Activated CD4-positive, alpha-beta memory T cell treated with anti-CD3 and anti-CD28 coated beads, Interleukin-2, amount 10 ng/mL, durations not matched to agents 7 days and 5 days (primary cell): ENCODE results near the gene CEP162. TPM values are rescaled to one million over a fixed set of nuclear protein-coding genes. Genes with fewer than 3 reads are reported as not detected.
"Not testable (repeated sequence)": the region's sequence is repeated elsewhere in the genome, so short reads cannot be mapped to it uniquely, and the experiment has no call there.

Source experiments
- CTCF ChIA-PET: fragments of 350-600 bp; sonication (Branson Sonifier 250); formaldehyde crosslinking; loops from one replicate; lab custom pipeline; 2021; ENCODE audit warnings: antibody characterized with exemption, inconsistent platforms; lab: Charles Lee
- POLR2A ChIA-PET: fragments of 350-600 bp; sonication (Branson Sonifier 250); formaldehyde crosslinking; loops from one replicate; lab custom pipeline; 2021; ENCODE audit warnings: antibody characterized with exemption; lab: Charles Lee
- DNase-seq: peaks from one replicate; pipeline ENCODE4 v3.0.0-alpha.2; 2020
- H3K27ac Mint-ChIP-seq: one replicate; pipeline ENCODE4 v1.8.0; 2021; ENCODE audit warnings: mild to moderate bottlenecking, mixed read lengths
- H3K27me3 Mint-ChIP-seq: one replicate; pipeline ENCODE4 v1.8.0; 2021; ENCODE audit warnings: mixed read lengths
- H3K36me3 Mint-ChIP-seq: one replicate; pipeline ENCODE4 v1.8.0; 2021; ENCODE audit warnings: low read depth, mixed read lengths
- H3K4me1 Mint-ChIP-seq: one replicate; pipeline ENCODE4 v1.8.0; 2021; ENCODE audit warnings: mixed read lengths
- H3K4me3 Mint-ChIP-seq: one replicate; pipeline ENCODE4 v1.8.0; 2021; ENCODE audit warnings: mild to moderate bottlenecking, mixed read lengths
- H3K9me3 Mint-ChIP-seq: one replicate; pipeline ENCODE4 v1.8.0; 2021; ENCODE audit warnings: mixed read lengths
- total RNA-seq, 2 experiments: library from RNA; stranded (reverse); gene quantifications; one replicate each; pipeline ENCODE4 v1.2.3, GENCODE V29; 2021

The CEP162 gene
- total RNA-seq, 2 experiments from 2014 or later: 8.1 to 9.6 TPM

GRCh38 chr6:84220809-84221409 lies 6.5 kb downstream of the CEP162 start:
- Mint-ChIP-seq H3K27me3 (no peaks in the 10 kb centered on the region), H3K9me3 (no peaks in the 10 kb centered on the region), H3K27ac (no peak overlapping the region), H3K4me3 (no peak overlapping the region), H3K4me1 (peaks cover 8% of the 10 kb centered on the region), H3K36me3 (no peaks in the 10 kb centered on the region)
- DNase-seq: no peak
- POLR2A ChIA-PET: no interaction called here
- CTCF ChIA-PET: interaction anchor here (0.7 to 2.5 kb wide), 6 partner anchors 12 to 606 kb away, joined by 3 to 10 read pairs (median 4); no protein-coding TSS in a partner anchor

DNA sequence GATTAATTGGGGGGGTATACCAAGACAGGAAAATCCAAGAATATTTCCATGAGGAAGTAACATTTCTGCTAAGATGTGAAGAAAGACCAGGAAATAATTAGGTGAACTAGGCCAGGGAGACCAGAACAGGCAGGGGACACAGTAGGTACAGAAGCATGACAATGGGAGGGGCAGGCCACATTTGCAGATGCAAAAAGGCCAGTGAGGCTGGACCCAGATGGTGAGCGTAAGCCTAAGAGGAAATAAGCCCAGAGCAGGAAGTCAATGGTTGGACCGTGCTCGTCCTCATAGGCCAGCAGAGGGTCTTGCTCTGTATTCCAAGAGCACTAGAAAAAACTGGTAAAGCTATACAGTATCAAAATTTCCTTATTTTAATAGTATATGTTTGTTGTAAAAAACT lies 9.4 kb downstream of the CEP162 start:
- Mint-ChIP-seq H3K4me1 (peaks cover 5% of the 10 kb centered on the region), H3K9me3 (no peaks in the 10 kb centered on the region), H3K27me3 (no peaks in the 10 kb centered on the region), H3K4me3 (no peak overlapping the region), H3K36me3 (no peaks in the 10 kb centered on the region), H3K27ac (no peak overlapping the region)
- POLR2A ChIA-PET: no interaction called here
- no peak for DNase-seq
- CTCF ChIA-PET: interaction anchor here (1.6 kb wide), 1 partner anchor 9 kb away, joined by 6 read pairs; the partner anchor contains the start of gene CEP162

DNA sequence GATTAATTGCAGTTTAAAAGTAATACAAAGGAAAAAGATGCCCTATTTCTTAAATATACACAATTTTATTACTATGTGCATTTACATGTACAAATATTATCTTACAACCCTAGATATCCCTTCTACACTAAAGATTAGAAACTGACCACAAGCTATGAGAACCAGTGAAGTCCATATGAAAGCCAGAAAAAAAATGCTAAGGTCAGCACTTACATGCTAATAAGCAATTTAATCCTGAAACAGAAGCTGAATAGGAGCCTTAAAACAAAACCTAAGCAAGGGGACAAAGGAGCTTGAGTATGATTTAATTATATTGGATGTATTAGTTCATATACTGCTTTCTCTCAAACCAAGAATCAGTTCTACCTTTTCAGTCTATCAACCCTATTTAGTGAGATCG lies 14.2 kb downstream of the CEP162 start:
- POLR2A ChIA-PET: no interaction called here
- CTCF ChIA-PET: interaction anchor here (1.7 kb wide), 1 partner anchor 11 kb away, joined by 5 read pairs; no protein-coding TSS in a partner anchor
- H3K4me3 Mint-ChIP-seq: no peak overlapping the region
- H3K4me1 Mint-ChIP-seq: no peaks in the 10 kb centered on the region
- no peak overlapping the region for H3K27ac Mint-ChIP-seq
- DNase-seq: no peak
- H3K27me3 Mint-ChIP-seq: no peaks in the 10 kb centered on the region
- H3K9me3 Mint-ChIP-seq: no peaks in the 10 kb centered on the region
- peaks cover 7% of the 10 kb centered on the region for H3K36me3 Mint-ChIP-seq

DNA sequence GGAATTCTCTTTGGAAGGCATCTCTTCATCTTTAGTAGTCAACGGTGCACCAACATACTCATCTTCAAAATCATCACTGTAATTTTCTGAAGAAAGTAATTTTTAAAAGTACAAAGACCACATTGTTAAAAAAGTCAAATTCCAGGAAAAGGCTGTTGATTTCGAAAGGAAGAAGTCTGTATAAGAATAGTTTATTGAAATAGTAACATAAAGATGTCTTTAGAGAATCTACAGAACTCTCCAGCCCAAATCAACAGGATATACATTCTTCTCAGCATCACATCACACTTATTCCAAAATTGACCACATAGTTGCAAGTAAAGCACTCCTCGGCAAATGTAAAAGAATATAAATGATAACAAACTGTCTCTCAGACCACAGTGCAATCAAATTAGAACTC lies 23.4 kb downstream of the CEP162 start:
- POLR2A ChIA-PET: no interaction called here
- Mint-ChIP-seq H3K27ac (no peak overlapping the region), H3K4me3 (no peak overlapping the region), H3K9me3 (no peaks in the 10 kb centered on the region), H3K27me3 (no peaks in the 10 kb centered on the region), H3K36me3 (peaks cover 33% of the 10 kb centered on the region), H3K4me1 (no peaks in the 10 kb centered on the region)
- no peak for DNase-seq
- CTCF ChIA-PET: interaction anchor here (1.3 kb wide), 1 partner anchor 24 kb away, joined by 3 read pairs; the partner anchor contains the start of gene CEP162

DNA sequence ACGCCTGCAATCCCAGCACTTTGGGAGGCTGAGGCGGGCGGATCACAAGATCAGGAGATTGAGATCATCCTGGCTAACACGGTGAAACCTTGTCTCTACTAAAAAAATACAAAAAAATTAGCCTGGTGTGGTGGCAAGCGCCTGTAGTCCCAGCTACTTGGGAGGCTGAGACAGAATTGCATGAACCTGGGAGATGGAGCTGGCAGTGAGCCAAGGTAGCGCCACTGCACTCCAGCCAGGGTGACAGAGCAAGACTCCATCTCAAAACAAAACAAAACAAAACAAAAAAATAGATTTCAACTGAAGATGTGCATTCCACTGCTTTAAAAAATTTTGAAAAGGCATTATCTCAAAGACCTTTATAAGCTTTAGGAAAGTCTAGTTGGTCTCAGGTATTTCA lies 27.5 kb downstream of the CEP162 start:
- H3K4me3 Mint-ChIP-seq, H3K4me1 Mint-ChIP-seq, H3K27me3 Mint-ChIP-seq, H3K9me3 Mint-ChIP-seq, H3K27ac Mint-ChIP-seq, POLR2A ChIA-PET, DNase-seq: not testable (repeated sequence)
- CTCF ChIA-PET: interaction anchor here (1.1 kb wide), 1 partner anchor 28 kb away, joined by 3 read pairs; the partner anchor contains the start of gene CEP162
- H3K36me3 Mint-ChIP-seq: peaks cover 35% of the 10 kb centered on the region

- CTCF ChIA-PET: interaction anchor here (1.5 kb wide), 1 partner anchor 30 kb away, joined by 5 read pairs; the partner anchor contains the start of gene CEP162
- Mint-ChIP-seq H3K4me1 (no peaks in the 10 kb centered on the region), H3K27me3 (no peaks in the 10 kb centered on the region), H3K4me3 (no peak overlapping the region), H3K36me3 (peaks cover 35% of the 10 kb centered on the region), H3K27ac (no peak overlapping the region), H3K9me3 (no peaks in the 10 kb centered on the region)
- DNase-seq: no peak
- POLR2A ChIA-PET: no interaction called here
These were observed 29.7 kb downstream of the CEP162 start for GRCh38 chr6:84197708-84198107.

GRCh38 chr6:84193114-84193708 lies 34.2 kb downstream of the CEP162 start:
- no peak overlapping the region for H3K4me3 Mint-ChIP-seq
- peaks cover 57% of the 10 kb centered on the region for H3K36me3 Mint-ChIP-seq
- no peaks in the 10 kb centered on the region for H3K9me3 Mint-ChIP-seq
- no peak for DNase-seq
- H3K4me1 Mint-ChIP-seq: no peaks in the 10 kb centered on the region
- ChIA-PET CTCF (no interaction called here), POLR2A (no interaction called here)
- H3K27me3 Mint-ChIP-seq: no peaks in the 10 kb centered on the region
- no peak overlapping the region for H3K27ac Mint-ChIP-seq

DNA sequence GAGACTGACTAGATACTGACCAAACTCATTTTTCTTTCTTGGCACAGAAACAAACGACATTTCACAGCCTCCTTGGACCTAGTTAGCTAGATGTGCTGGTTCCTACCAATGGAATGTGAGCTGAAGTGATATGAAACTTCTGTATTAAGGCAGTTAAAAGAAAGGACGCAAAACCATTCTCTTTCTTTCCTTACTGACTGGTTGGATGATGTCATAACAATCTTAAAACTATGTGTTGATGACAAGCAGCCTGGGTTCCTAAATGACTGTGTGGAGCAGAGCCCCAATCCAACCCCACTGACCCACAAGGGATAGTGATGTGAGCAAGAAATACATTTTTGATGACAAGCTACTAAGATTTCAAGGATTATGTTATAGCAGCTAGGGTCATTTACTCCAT lies 35.6 kb downstream of the CEP162 start:
- POLR2A ChIA-PET: no interaction called here
- H3K4me1 Mint-ChIP-seq: no peaks in the 10 kb centered on the region
- no peaks in the 10 kb centered on the region for H3K27me3 Mint-ChIP-seq
- H3K27ac Mint-ChIP-seq: no peak overlapping the region
- no peaks in the 10 kb centered on the region for H3K9me3 Mint-ChIP-seq
- no peak overlapping the region for H3K4me3 Mint-ChIP-seq
- H3K36me3 Mint-ChIP-seq: peaks cover 54% of the 10 kb centered on the region
- CTCF ChIA-PET: no interaction called here
- no peak for DNase-seq

DNA sequence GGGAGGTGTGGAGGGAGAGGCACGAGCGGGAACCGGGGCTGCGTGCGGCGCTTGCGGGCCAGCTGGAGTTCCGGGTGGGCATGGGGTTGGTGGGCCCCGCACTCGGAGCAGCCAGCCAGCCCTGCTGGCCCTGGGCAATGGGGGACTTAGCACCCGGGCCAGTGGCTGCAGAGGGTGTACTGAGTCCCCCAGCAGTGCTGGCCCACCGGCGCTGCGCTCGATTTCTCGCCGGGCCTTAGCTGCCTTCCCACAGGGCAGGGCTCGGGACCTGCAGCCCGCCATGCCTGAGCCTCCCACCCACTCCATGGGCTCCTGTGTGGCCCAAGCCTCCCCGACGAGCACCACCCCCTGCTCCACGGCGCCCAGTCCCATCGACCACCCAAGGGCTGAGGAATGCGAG lies 38.1 kb downstream of the CEP162 start:
- peaks cover 40% of the 10 kb centered on the region for H3K36me3 Mint-ChIP-seq
- H3K27me3 Mint-ChIP-seq, DNase-seq, H3K4me1 Mint-ChIP-seq, H3K27ac Mint-ChIP-seq, H3K9me3 Mint-ChIP-seq, H3K4me3 Mint-ChIP-seq, POLR2A ChIA-PET: not testable (repeated sequence)
- CTCF ChIA-PET: interaction anchor here (0.8 kb wide), 1 partner anchor 31 kb away, joined by 3 read pairs; no protein-coding TSS in a partner anchor

DNA sequence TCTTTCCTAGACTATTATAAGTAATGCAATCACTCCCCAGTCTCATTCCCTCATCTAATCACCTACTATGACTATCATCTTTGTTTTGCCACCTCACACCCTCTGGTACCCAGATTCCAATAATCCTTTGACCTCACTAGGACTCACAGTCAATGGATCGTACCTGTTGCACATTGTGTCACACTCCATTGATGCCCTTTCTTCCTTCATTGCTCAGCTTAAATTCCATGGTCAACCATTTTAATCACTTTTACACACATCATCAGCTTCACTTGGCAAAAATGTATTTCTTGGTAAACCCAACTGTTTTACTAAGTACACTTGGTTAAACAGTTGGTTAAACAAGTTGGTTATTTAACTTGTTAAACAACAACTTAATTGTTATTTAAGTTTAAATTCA lies 44.0 kb downstream of the CEP162 start:
- Mint-ChIP-seq H3K4me1 (peaks cover 2% of the 10 kb centered on the region), H3K9me3 (no peaks in the 10 kb centered on the region), H3K36me3 (peaks cover 22% of the 10 kb centered on the region), H3K27ac (no peak overlapping the region), H3K27me3 (no peaks in the 10 kb centered on the region), H3K4me3 (no peak overlapping the region)
- POLR2A ChIA-PET: no interaction called here
- CTCF ChIA-PET: no interaction called here
- DNase-seq: no peak

DNA sequence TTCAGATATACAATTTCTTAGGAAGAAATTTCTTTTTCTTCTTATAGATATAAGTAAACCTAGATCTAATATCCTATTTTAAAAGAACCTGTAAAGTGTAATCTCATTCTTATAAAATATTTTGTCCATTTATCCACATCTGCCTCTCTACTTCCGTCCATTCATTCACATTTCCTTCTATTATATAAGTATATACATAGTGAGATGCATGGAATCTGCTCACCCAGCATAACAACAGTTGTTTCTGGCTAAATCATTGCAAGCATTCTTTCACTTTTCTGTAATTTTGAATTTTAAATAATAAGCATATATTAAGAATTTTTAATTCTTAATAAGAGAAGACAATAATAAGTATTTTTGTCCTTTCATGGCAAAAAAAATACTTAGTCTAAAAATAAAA lies 45.4 kb downstream of the CEP162 start:
- no peaks in the 10 kb centered on the region for H3K9me3 Mint-ChIP-seq
- CTCF ChIA-PET: no interaction called here
- H3K27ac Mint-ChIP-seq: no peak overlapping the region
- H3K4me3 Mint-ChIP-seq: no peak overlapping the region
- DNase-seq: no peak
- POLR2A ChIA-PET: no interaction called here
- H3K4me1 Mint-ChIP-seq: peaks cover 2% of the 10 kb centered on the region
- H3K27me3 Mint-ChIP-seq: no peaks in the 10 kb centered on the region
- H3K36me3 Mint-ChIP-seq: peaks cover 20% of the 10 kb centered on the region

- POLR2A ChIA-PET: no interaction called here
- H3K9me3 Mint-ChIP-seq: no peaks in the 10 kb centered on the region
- H3K27ac Mint-ChIP-seq: no peak overlapping the region
- CTCF ChIA-PET: no interaction called here
- peaks cover 2% of the 10 kb centered on the region for H3K4me1 Mint-ChIP-seq
- H3K4me3 Mint-ChIP-seq: no peak overlapping the region
- no peaks in the 10 kb centered on the region for H3K27me3 Mint-ChIP-seq
- peaks cover 21% of the 10 kb centered on the region for H3K36me3 Mint-ChIP-seq
- DNase-seq: no peak
These were observed 50.2 kb downstream of the CEP162 start for GRCh38 chr6:84177241-84177640.

DNA sequence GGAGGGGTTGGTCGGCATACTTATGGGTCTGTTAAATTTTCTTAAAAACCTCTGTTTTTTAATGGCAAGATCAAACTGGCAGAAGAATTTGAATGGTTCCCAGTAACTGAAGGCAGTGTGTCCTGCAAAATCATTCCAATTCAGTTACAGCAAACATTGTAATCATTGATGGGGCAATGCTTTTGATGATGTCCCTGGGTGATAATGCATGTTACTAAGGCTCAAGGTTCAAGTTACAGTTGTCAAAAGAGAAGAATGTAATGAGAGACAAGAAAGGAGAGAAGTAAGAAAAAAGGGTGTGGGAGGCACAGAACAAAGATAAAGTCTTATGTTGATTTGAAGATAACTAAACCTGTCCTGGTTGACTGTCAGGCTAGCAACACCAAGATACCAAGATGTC lies 54.9 kb downstream of the CEP162 start:
- Mint-ChIP-seq H3K9me3 (no peaks in the 10 kb centered on the region), H3K27me3 (no peaks in the 10 kb centered on the region), H3K4me1 (no peaks in the 10 kb centered on the region), H3K36me3 (peaks cover 11% of the 10 kb centered on the region), H3K27ac (no peak overlapping the region), H3K4me3 (no peak overlapping the region)
- no peak for DNase-seq
- CTCF ChIA-PET: no interaction called here
- POLR2A ChIA-PET: no interaction called here

- Mint-ChIP-seq H3K27ac (no peak overlapping the region), H3K36me3 (peaks cover 15% of the 10 kb centered on the region), H3K4me1 (no peaks in the 10 kb centered on the region), H3K27me3 (no peaks in the 10 kb centered on the region), H3K9me3 (no peaks in the 10 kb centered on the region), H3K4me3 (no peak overlapping the region)
- ChIA-PET POLR2A (no interaction called here), CTCF (no interaction called here)
- DNase-seq: no peak
These were observed 55.4 kb downstream of the CEP162 start for GRCh38 chr6:84172080-84172479.
